H1 (cell line): ENCODE measurements around the gene WDR90. TPM values are rescaled to one million over a fixed set of nuclear protein-coding genes. Genes with fewer than 3 reads are reported as not detected.

Source experiments
- ASH2L ChIP-seq: fragments of 200-600, 300-600 bp; sonication (generic); IDR thresholded peaks from one replicate; pipeline ENCODE4 v1.7.1; 2017; ENCODE audit warnings: low read length
- ATF3 ChIP-seq: IDR thresholded peaks from 2 replicates; pipeline ENCODE4 v1.6.1; 2011; ENCODE audit warnings: low read depth, mild to moderate bottlenecking, low read length; ENCODE audit not compliant: insufficient read depth
- BACH1 ChIP-seq: IDR thresholded peaks from 2 replicates; pipeline ENCODE4 v1.6.1; 2012; ENCODE audit warnings: low read length, improper control_type of control experiment
- BCL11A ChIP-seq, 2 experiments: IDR thresholded peaks; one replicate each; pipeline ENCODE4 v1.6.1; 2011; ENCODE audit warnings: low read depth in 2 of 2, low read length in 2 of 2, mild to moderate bottlenecking in 2 of 2
- BRCA1 ChIP-seq: IDR thresholded peaks from 2 replicates; pipeline ENCODE4 v1.6.1; 2012; ENCODE audit warnings: low read depth, low read length, improper control_type of control experiment
- CBX5 ChIP-seq: fragments of 300-800, 300-1000 bp; sonication (generic); IDR thresholded peaks from 2 replicates; pipeline ENCODE4 v1.7.1; 2016; ENCODE audit warnings: antibody characterized with exemption, low read length, low read depth
- CEBPB ChIP-seq: IDR thresholded peaks from 2 replicates; pipeline ENCODE4 v1.6.1; 2012; ENCODE audit warnings: low read depth, low read length
- CTBP2 ChIP-seq: IDR thresholded peaks from 2 replicates; pipeline ENCODE4 v1.7.0; 2011; ENCODE audit warnings: borderline replicate concordance, mild to moderate bottlenecking, moderate library complexity, mixed read lengths, low read length; ENCODE audit not compliant: insufficient read depth, insufficient read length
- CTCF ChIP-seq, 3 experiments: IDR thresholded peaks; 1 replicate in 2 of 3; 2 replicates in 1 of 3; pipeline versions ENCODE4 v1.5.1 to v1.6.1; 2011; ENCODE audit warnings: low read length in 3 of 3, mild to moderate bottlenecking in 3 of 3, inconsistent platforms in 2 of 3, low read depth in 1 of 3, moderate library complexity in 1 of 3; ENCODE audit not compliant: insufficient read depth in 1 of 3; ENCODE audit errors: control extremely low read depth in 1 of 3
- HDAC6 ChIP-seq: IDR thresholded peaks from one replicate; pipeline ENCODE4 v1.7.1; 2012; ENCODE audit warnings: low read depth, mild to moderate bottlenecking, inconsistent platforms, low read length, moderate library complexity
- JUN ChIP-seq: IDR thresholded peaks from 2 replicates; pipeline ENCODE4 v1.6.1; 2011; ENCODE audit warnings: low read depth, mild to moderate bottlenecking, improper control_type of control experiment, low read length
- JUND ChIP-seq: IDR thresholded peaks from 2 replicates; pipeline ENCODE4 v1.6.1; 2011; ENCODE audit warnings: mild to moderate bottlenecking, improper control_type of control experiment, low read length
- KDM1A ChIP-seq: fragments of 200-600, 300-600 bp; sonication (generic); IDR thresholded peaks from 2 replicates; pipeline ENCODE4 v1.7.1; 2016; ENCODE audit warnings: mild to moderate bottlenecking, low read length, borderline replicate concordance
- KDM4A ChIP-seq: IDR thresholded peaks from one replicate; pipeline ENCODE4 v1.7.1; 2012; ENCODE audit warnings: low read depth, mild to moderate bottlenecking, moderate library complexity, low read length, inconsistent platforms; ENCODE audit not compliant: severe bottlenecking
- KDM5A ChIP-seq: fragments of 200-600 bp; IDR thresholded peaks from 2 replicates; pipeline ENCODE4 v1.7.1; 2012; ENCODE audit warnings: mild to moderate bottlenecking, low read length, inconsistent platforms, mixed read lengths
- MAFK ChIP-seq: IDR thresholded peaks from 2 replicates; pipeline ENCODE4 v1.6.1; 2012; ENCODE audit warnings: low read depth, mild to moderate bottlenecking, improper control_type of control experiment, low read length
- RBBP5 ChIP-seq: IDR thresholded peaks from 2 replicates; pipeline ENCODE4 v1.7.1; 2012; ENCODE audit warnings: low read depth, mild to moderate bottlenecking, inconsistent platforms, low read length, moderate library complexity, borderline replicate concordance
- SP1 ChIP-seq: IDR thresholded peaks from 2 replicates; pipeline ENCODE4 v1.6.1; 2011; ENCODE audit warnings: low read depth, low read length
- SP2 ChIP-seq: IDR thresholded peaks from 2 replicates; pipeline ENCODE4 v1.6.1; 2012; ENCODE audit warnings: mild to moderate bottlenecking, low read length, inconsistent platforms
- SP4 ChIP-seq: IDR thresholded peaks from 2 replicates; pipeline ENCODE4 v1.6.1; 2012; ENCODE audit warnings: low read length, inconsistent platforms
- SRF ChIP-seq: IDR thresholded peaks from 2 replicates; pipeline ENCODE4 v1.6.1; 2011; ENCODE audit warnings: mild to moderate bottlenecking, low read depth, low read length, moderate library complexity
- TAF1 ChIP-seq: IDR thresholded peaks from 2 replicates; pipeline ENCODE4 v1.6.1; 2011; ENCODE audit warnings: mild to moderate bottlenecking, low read depth, low read length
- TEAD4 ChIP-seq: IDR thresholded peaks from 2 replicates; pipeline ENCODE4 v1.6.1; 2012; ENCODE audit warnings: low read depth, low read length, inconsistent platforms, mixed read lengths
- polyA plus RNA-seq, 7 experiments: library from polyadenylated mRNA; depleted of rRNA in 3 of 7; stranded (reverse) in 5 of 7; unstranded in 2 of 7; fragments of >200 nt in 5 of 7; fragments of 200-250 nt in 2 of 7; gene quantifications; 1 replicate in 5 of 7; 2 replicates in 1 of 7; 4 replicates in 1 of 7; pipeline versions ENCODE4 v1.2.1 to v1.2.3, GENCODE V29; 2011 to 2013; ENCODE audit warnings: missing spikeins in 2 of 7, mixed read lengths in 2 of 7
- total RNA-seq: library from RNA; stranded (reverse); fragmentation: NEBNext Ultra II Directional; extraction: Animal tissue kit (Norgen Biotek cat#: 25700); gene quantifications from 2 replicates; pipeline ENCODE4 v1.2.1, GENCODE V29; 2021

The WDR90 gene
- total and polyA plus RNA-seq, 2 of the 8 experiments (the other 6 are each of a cell fraction or from before 2014, with no cell fraction given), result 24.0 to 47.2 TPM

GRCh38 chr16:641326-642188 lies 7.6 kb upstream of the WDR90 start, which contains the start of gene MCRIP2 (continued):
- TF ChIP-seq CTCF (IDR thresholded peaks at IDR 0.05; ENCODE audit: control extremely low read depth in 1 of 3, insufficient read depth in 1 of 3, low read depth in 1 of 3, low read length in 3 of 3) (no peak), SP4 (no peak), ASH2L (peak; percentile 34), CBX5 (no peak), RBBP5 (no peak; the same call in 1 of the 2 replicates), KDM5A (no peak), CTBP2 (peak; percentile 21), KDM1A (peak; percentile 11; the same call in 1 of the 2 replicates), CEBPB (no peak), KDM4A (peak; percentile 73), SP2 (no peak), ATF3 (no peak), JUN (no peak), JUND (no peak), TAF1 (no peak), BACH1 (peak; percentile 51), HDAC6 (no peak), TEAD4 (no peak), SRF (0 out of 2 replicates have a peak, but pooled peaks have one; percentile 5), BRCA1 (no peak), MAFK (no peak), SP1 (no peak), BCL11A (IDR thresholded peaks at IDR 0.05; ENCODE audit: low read depth in 2 of 2, low read length in 2 of 2) (no peak)
